IMR-90 (cell line): ENCODE results near the gene ESRP2. TPM values are rescaled to one million over a fixed set of nuclear protein-coding genes. Genes with fewer than 3 reads are reported as not detected.

Experiments used
- ATAC-seq: fragments of 200-7000 bp; cut with Tn5 transposase; 2 replicates; pipeline ENCODE4 v1.9.1; 2020; ENCODE audit warnings: low read depth, mild to moderate bottlenecking, moderate library complexity
- BruUV-seq: library from RNA; stranded (reverse); fragments of 400-500 nt; replicated peaks from 2 replicates; lab custom pipeline; 2021; lab: Mats Ljungman, UMichigan
- CTCF ChIA-PET: fragments of 300-600 bp; formaldehyde crosslinking; extraction: SDS; loops from one replicate; lab custom pipeline; 2021; ENCODE audit warnings: antibody characterized with exemption; lab: Yijun Ruan, JAX
- POLR2A ChIA-PET: fragments of 300-600 bp; sonication (Branson Sonifier 250); formaldehyde crosslinking; loops from one replicate; lab custom pipeline; 2022; ENCODE audit warnings: antibody characterized with exemption; ENCODE audit not compliant: unreplicated experiment; lab: Charles Lee
- DNase-seq: peaks from one replicate; pipeline ENCODE4 v3.0.0; 2013
- H2AFZ ChIP-seq: replicated peaks from 2 replicates; pipeline ENCODE3; 2013; ENCODE audit warnings: low read length, mild to moderate bottlenecking; ENCODE audit not compliant: poor library complexity
- H2AK5ac ChIP-seq: 2 replicates; pipeline ENCODE4 v1.6.1; 2013; ENCODE audit warnings: low read depth, low read length, inconsistent platforms
- H2AK9ac ChIP-seq: replicated peaks from 2 replicates; pipeline ENCODE3; 2013; ENCODE audit warnings: mild to moderate bottlenecking, low read depth, low read length, moderate library complexity; ENCODE audit not compliant: poor library complexity
- H2BK120ac ChIP-seq: 2 replicates; pipeline ENCODE4 v1.6.1; 2013; ENCODE audit warnings: low read depth, low read length, inconsistent platforms
- H2BK15ac ChIP-seq: 3 replicates; pipeline ENCODE4 v1.6.1; 2013; ENCODE audit warnings: low read depth, low read length, inconsistent platforms
- H2BK20ac ChIP-seq: 2 replicates; pipeline ENCODE4 v1.6.1; 2013; ENCODE audit warnings: low read depth, mild to moderate bottlenecking, inconsistent platforms, low read length, moderate library complexity
- H2BK5ac ChIP-seq: 2 replicates; pipeline ENCODE4 v1.6.1; 2013; ENCODE audit warnings: mild to moderate bottlenecking, low read depth, low read length, inconsistent platforms; ENCODE audit not compliant: poor library complexity, severe bottlenecking
- H3K14ac ChIP-seq: replicated peaks from 2 replicates; pipeline ENCODE4 v1.6.1; 2013; ENCODE audit warnings: low read depth, low read length, inconsistent platforms
- H3K18ac ChIP-seq: 2 replicates; pipeline ENCODE4 v1.6.1; 2013; ENCODE audit warnings: low read depth, low read length, control low read depth
- H3K23ac ChIP-seq: 2 replicates; pipeline ENCODE4 v1.6.1; 2013; ENCODE audit warnings: low read depth, low read length, inconsistent platforms
- H3K27ac ChIP-seq: 2 replicates; pipeline ENCODE4 v1.5.1; 2013; ENCODE audit warnings: mild to moderate bottlenecking, control low read depth, low read length; ENCODE audit not compliant: insufficient read depth
- H3K27me3 ChIP-seq: 2 replicates; pipeline ENCODE4 v1.6.1; 2013; ENCODE audit warnings: low read length; ENCODE audit not compliant: control insufficient read depth, insufficient read depth
- H3K36me3 ChIP-seq: 2 replicates; pipeline ENCODE4 v1.6.1; 2013; ENCODE audit warnings: low read length, mixed read lengths; ENCODE audit not compliant: control insufficient read depth, insufficient read depth
- H3K4ac ChIP-seq: 2 replicates; pipeline ENCODE4 v1.6.1; 2013; ENCODE audit warnings: low read depth, low read length, inconsistent platforms
- H3K4me1 ChIP-seq: 2 replicates; pipeline ENCODE4 v1.6.1; 2013; ENCODE audit warnings: low read length, mixed read lengths; ENCODE audit not compliant: control insufficient read depth, insufficient read depth
- H3K4me2 ChIP-seq: 2 replicates; pipeline ENCODE4 v1.6.1; 2013; ENCODE audit warnings: low read depth, mild to moderate bottlenecking, control low read depth, low read length, moderate library complexity
- H3K4me3 ChIP-seq: 2 replicates; pipeline ENCODE4 v1.5.1; 2013; ENCODE audit warnings: low read depth, mild to moderate bottlenecking, control low read depth, low read length, moderate library complexity; ENCODE audit not compliant: insufficient read depth
- H3K56ac ChIP-seq: 2 replicates; pipeline ENCODE4 v1.6.1; 2013; ENCODE audit warnings: low read length, inconsistent platforms; ENCODE audit not compliant: insufficient read depth; ENCODE audit errors: extremely low read depth
- H3K79me1 ChIP-seq, 2 experiments: 2 replicates each; pipeline ENCODE4 v1.6.1; 2013; ENCODE audit warnings: low read length in 2 of 2, inconsistent platforms in 1 of 2, low read depth in 1 of 2
- H3K9ac ChIP-seq: 2 replicates; pipeline ENCODE4 v1.6.1; 2013; ENCODE audit warnings: low read depth, low read length, control low read depth
- H3K9me1 ChIP-seq: 2 replicates; pipeline ENCODE4 v1.6.1; 2013; ENCODE audit warnings: low read length, inconsistent platforms; ENCODE audit not compliant: insufficient read depth
- H3K9me3 ChIP-seq: 2 replicates; pipeline ENCODE4 v1.6.1; 2013; ENCODE audit warnings: low read length; ENCODE audit not compliant: control insufficient read depth, insufficient read depth
- H4K20me1 ChIP-seq: 2 replicates; pipeline ENCODE4 v1.6.1; 2013; ENCODE audit warnings: low read length, inconsistent platforms; ENCODE audit not compliant: insufficient read depth
- H4K5ac ChIP-seq: 2 replicates; pipeline ENCODE4 v1.6.1; 2013; ENCODE audit warnings: mild to moderate bottlenecking, low read depth, low read length, control low read depth
- H4K8ac ChIP-seq, 2 experiments: 2 replicates each; pipeline ENCODE4 v1.6.1; 2013; ENCODE audit warnings: low read depth in 2 of 2, low read length in 2 of 2, control low read depth in 1 of 2, inconsistent platforms in 1 of 2
- H4K91ac ChIP-seq: 2 replicates; pipeline ENCODE4 v1.6.1; 2013; ENCODE audit warnings: low read depth, low read length, inconsistent platforms; ENCODE audit not compliant: insufficient read depth
- CEBPB ChIP-seq: IDR thresholded peaks from 2 replicates; pipeline ENCODE4 v1.6.1; 2012; ENCODE audit warnings: low read depth, low read length, improper control_type of control experiment
- MAFK ChIP-seq: IDR thresholded peaks from 2 replicates; pipeline ENCODE4 v1.6.1; 2012; ENCODE audit warnings: low read depth, low read length, improper control_type of control experiment
- WGBS, 2 experiments: methylation state at CpG; one replicate each; pipeline versions ENCODE4 v1.1.5 to v1.1.7; 2013; ENCODE audit warnings: missing lambda C conversion rate in 2 of 2; ENCODE audit not compliant: insufficient read length in 1 of 2; ENCODE audit errors: extremely low coverage in 2 of 2; 5-methylcytosine and 5-hydroxymethylcytosine counted together
- dilution Hi-C: fragments of 300-500 bp; cut with HindIII; formaldehyde crosslinking; loops from one replicate; pipeline ENCODE4 v1.14.3; 2018; ENCODE audit warnings: low sequenced_read_pairs; ENCODE audit not compliant: unreplicated experiment
- in situ Hi-C: fragments of 300-500 bp; cut with MboI; formaldehyde crosslinking; loops from 3 replicates; pipeline ENCODE4 v1.14.3; 2019; ENCODE audit warnings: low sequenced_read_pairs, inconsistent platforms, mixed read lengths
- intact Hi-C: fragments of 100-400 bp; cut with micrococcal nuclease; formaldehyde crosslinking; loops from 2 replicates; pipeline ENCODE4 v1.10.0; 2022
- microRNA-seq, 2 experiments: library from miRNA; stranded (forward) in 1 of 2; unstranded in 1 of 2; fragments of 10-50 nt in 1 of 2; fragments of <30 nt in 1 of 2; gene quantifications in 1 of 2; microRNA quantifications in 1 of 2; one replicate each; pipeline versions ENCODE3 to v1.1.0; 2013 to 2020; ENCODE audit not compliant: insufficient read depth in 1 of 2, insufficient read length in 1 of 2, unreplicated experiment in 1 of 2
- polyA plus RNA-seq, 3 experiments: library from polyadenylated mRNA; depleted of rRNA; stranded (reverse); fragments of >200 nt; gene quantifications; 2 replicates each; pipeline ENCODE4 v1.2.3, GENCODE V29; 2012; ENCODE audit warnings: low replicate concordance in 1 of 3
- small RNA-seq, 5 experiments: library from RNA; depleted of rRNA; stranded (forward); fragments of <200 nt; gene quantifications; one replicate each; pipeline ENCODE3, GENCODE V24; 2012
- total RNA-seq: library from RNA; depleted of rRNA; stranded (reverse); fragments of >200 nt; gene quantifications from 2 replicates; pipeline ENCODE4 v1.2.3, GENCODE V29; 2012; rRNA removed

The ESRP2 gene
- total and polyA plus RNA-seq, 2 of the 4 experiments (the other 2 are of a cell fraction) = 0.07 TPM; not detected in 1

- ATAC-seq = peak; percentile 40; the same call in 1 of the 2 replicates
- peak; percentile 31 for DNase-seq
- Histone ChIP-seq H3K27me3 (no peaks in the 10 kb centered on the region), H3K27ac (no peak overlapping the region), H3K9ac (no peak overlapping the region), H2AFZ (no peak overlapping the region), H2BK5ac (no peak overlapping the region), H3K18ac (no peak overlapping the region), H4K5ac (no peak overlapping the region), H2BK15ac (no peak overlapping the region), H3K79me1 (peaks cover 0 to 3% of the 10 kb centered on the region in 2 experiments; a peak in 2 of 4 replicates), H2BK120ac (no peak overlapping the region), H3K9me3 (no peaks in the 10 kb centered on the region), H3K23ac (no peak overlapping the region), H2AK5ac (no peak overlapping the region), H3K4me3 (no peak overlapping the region), H3K14ac (no peak overlapping the region), H3K4me2 (no peak overlapping the region), H2BK20ac (no peak overlapping the region), H4K8ac (no peak overlapping the region), H2AK9ac (no peak overlapping the region), H3K9me1 (no peaks in the 10 kb centered on the region), H3K56ac (no peak overlapping the region), H3K4me1 (no peaks in the 10 kb centered on the region), H4K20me1 (no peaks in the 10 kb centered on the region), H4K91ac (no peak overlapping the region), H3K4ac (no peak overlapping the region), H3K36me3 (peaks cover 6% of the 10 kb centered on the region)
- no TSS peak for BruUV-seq
- POLR2A ChIA-PET = interaction anchor here (0.6 kb wide), 1 partner anchor 40 kb away, joined by 4 read pairs; no protein-coding TSS in a partner anchor
- in situ Hi-C loops = no loop called here
- CTCF ChIA-PET = interaction anchor here (0.6 to 1.1 kb wide), 2 partner anchors 16 to 33 kb away, joined by 3 to 4 read pairs; no protein-coding TSS in a partner anchor
- WGBS, 2 experiments = no CpG with 5 or more reads among the region's 2 CpGs
- intact Hi-C loops = no loop called here
- TF ChIP-seq CEBPB = 0 out of 2 replicates have a peak, but pooled peaks have one; percentile 26
- TF ChIP-seq MAFK = no peak
- dilution Hi-C loops = no loop called here
Measured at GRCh38 chr16:68179196-68179795, 56.6 kb downstream of the ESRP2 start.

Small RNAs within 50 kb of the gene (microRNA-seq; reads per million reads assigned to microRNA genes)
- gene MIR6773 (ENCODE audit: unreplicated experiment) (not detected), gene RF00554 (ENCODE audit: insufficient read depth, insufficient read length) (not detected), gene RNU6-1262P (ENCODE audit: insufficient read depth, insufficient read length) (not detected)

Small RNAs within 50 kb of the gene (small RNA-seq; reads per million reads assigned to genes)
- gene RF00554 (0 reads per million in 5 experiments), gene RNU6-1262P (0 to 0.61 (median 0) reads per million in 5 experiments)

Other genes with a start within 250 kb of the ESRP2 start
- not detected in 2 replicates for gene DPEP2, start 236.6 kb downstream of the ESRP2 start, total RNA-seq
- not detected in 2 replicates for gene DPEP2, start 236.6 kb downstream of the ESRP2 start, polyA plus RNA-seq (2012; rRNA removed)
- not detected in 2 replicates for gene DPEP2NB, start 220.2 kb downstream of the ESRP2 start, total RNA-seq
- not detected in 2 replicates for gene DPEP2NB, start 220.2 kb downstream of the ESRP2 start, polyA plus RNA-seq (2012; rRNA removed)
- gene DDX28, start 212.9 kb downstream of the ESRP2 start, total RNA-seq = 8.9 and 10.0 TPM in 2 replicates
- 9.0 and 9.2 TPM in 2 replicates for gene DDX28, start 212.9 kb downstream of the ESRP2 start, polyA plus RNA-seq (2012; rRNA removed)
- gene DUS2, start 212.8 kb downstream of the ESRP2 start, total RNA-seq = 28.1 and 30.5 TPM in 2 replicates
- 15.8 TPM in 2 replicates for gene DUS2, start 212.8 kb downstream of the ESRP2 start, polyA plus RNA-seq (2012; rRNA removed)
- gene NFATC3, start 150.8 kb downstream of the ESRP2 start, total RNA-seq = 14.7 and 21.5 TPM in 2 replicates
- gene NFATC3, start 150.8 kb downstream of the ESRP2 start, polyA plus RNA-seq (2012; rRNA removed) = 6.3 TPM in 2 replicates
- gene PLA2G15, start 9.2 kb upstream of the ESRP2 start, total RNA-seq = 18.1 and 19.5 TPM in 2 replicates
- 31.7 and 34.4 TPM in 2 replicates for gene PLA2G15, start 9.2 kb upstream of the ESRP2 start, polyA plus RNA-seq (2012; rRNA removed)
- 25.0 and 29.4 TPM in 2 replicates for gene SLC7A6, start 28.4 kb upstream of the ESRP2 start, total RNA-seq
- 32.6 and 36.1 TPM in 2 replicates for gene SLC7A6, start 28.4 kb upstream of the ESRP2 start, polyA plus RNA-seq (2012; rRNA removed)
- 8.4 and 10.3 TPM in 2 replicates for gene SLC7A6OS, start 74.8 kb upstream of the ESRP2 start, total RNA-seq
- gene SLC7A6OS, start 74.8 kb upstream of the ESRP2 start, polyA plus RNA-seq (2012; rRNA removed) = 5.6 and 6.8 TPM in 2 replicates
- 65.5 and 68.6 TPM in 2 replicates for gene PRMT7, start 74.9 kb upstream of the ESRP2 start, total RNA-seq
- gene PRMT7, start 74.9 kb upstream of the ESRP2 start, polyA plus RNA-seq (2012; rRNA removed) = 61.0 and 63.1 TPM in 2 replicates
- not detected in 2 replicates for gene SMPD3, start 212.4 kb upstream of the ESRP2 start, total RNA-seq
- gene SMPD3, start 212.4 kb upstream of the ESRP2 start, polyA plus RNA-seq (2012; rRNA removed) = 0.01 TPM in 1 of 2 replicates, not detected in the other